HCT116 (cell line): ENCODE measurements around the gene GATA3.

Experiments used
- RAD21 ChIP-seq: IDR thresholded peaks from 2 replicates; pipeline ENCODE4 v1.6.1; 2012; ENCODE audit warnings: low read depth, mild to moderate bottlenecking
- REST ChIP-seq: IDR thresholded peaks from 2 replicates; pipeline ENCODE4 v1.6.1; 2012; ENCODE audit warnings: low read depth
- SRF ChIP-seq: IDR thresholded peaks from 2 replicates; pipeline ENCODE4 v1.6.1; 2012; ENCODE audit warnings: low read depth

DNA sequence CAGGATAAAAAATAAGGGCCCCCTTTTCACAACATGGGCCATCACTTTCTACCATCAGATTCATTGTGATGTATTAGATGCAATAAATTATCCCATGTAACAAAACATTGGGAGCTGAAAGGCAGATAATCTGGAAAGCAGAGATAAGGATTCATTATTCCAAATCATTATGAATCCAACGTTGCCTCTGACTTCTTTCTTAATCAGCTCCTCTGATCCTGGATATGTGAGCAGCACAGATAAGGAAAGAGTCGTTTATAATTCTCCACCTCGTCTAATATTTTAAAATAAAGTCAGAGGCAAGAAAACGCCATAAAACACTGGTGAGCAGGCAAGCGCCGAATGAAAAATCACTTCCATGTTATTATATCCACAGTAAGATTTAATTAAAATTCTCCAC is 13.8 kb upstream of the GATA3 start:
- no peak for TF ChIP-seq REST
- no peak for TF ChIP-seq RAD21
- no peak for TF ChIP-seq SRF
